Measurements from ENCODE around the gene CHRM1.

CHRM1 gene

GRCh38 chr11:62897311-62897710 is 23.9 kb downstream of the CHRM1 start:
- DNase-seq = no peak

GRCh38 chr11:62896049-62896448 is 25.1 kb downstream of the CHRM1 start:
- no peak for DNase-seq

- no peak for DNase-seq
These were observed 25.7 kb downstream of the CHRM1 start for GRCh38 chr11:62895501-62895900.

GRCh38 chr11:62892077-62892922 is 28.9 kb downstream of the CHRM1 start:
- no peak for DNase-seq

- no peak for DNase-seq
These were observed 31.4 kb downstream of the CHRM1 start for GRCh38 chr11:62889484-62890437.

- DNase-seq = no peak
These were observed 32.1 kb downstream of the CHRM1 start for GRCh38 chr11:62889126-62889483.

GRCh38 chr11:62888406-62888805 is 32.8 kb downstream of the CHRM1 start:
- DNase-seq = no peak

GRCh38 chr11:62885137-62885750 is 35.9 kb downstream of the CHRM1 start:
- DNase-seq = no peak

- DNase-seq = no peak
These were observed 37.5 kb downstream of the CHRM1 start for GRCh38 chr11:62883673-62884072.

GRCh38 chr11:62882788-62883501 is 38.2 kb downstream of the CHRM1 start:
- DNase-seq = no peak

- no peak for DNase-seq
These were observed 38.8 kb downstream of the CHRM1 start for GRCh38 chr11:62882431-62882749.

GRCh38 chr11:62881579-62882430 is 39.4 kb downstream of the CHRM1 start:
- peak; percentile 95 for DNase-seq

- peak; percentile 91 for DNase-seq
These were observed 40.2 kb downstream of the CHRM1 start, which contains the start of gene SLC3A2 for GRCh38 chr11:62880803-62881578. Gene SLC3A2 (plus strand): TSS chr11:62880896. CDS start chr11:62881024, 128 bp downstream.

- no peak for DNase-seq
These were observed 40.8 kb downstream of the CHRM1 start for GRCh38 chr11:62880231-62880802.

- DNase-seq = no peak
These were observed 41.8 kb downstream of the CHRM1 start for GRCh38 chr11:62879235-62879978.

- DNase-seq = no peak
These were observed 44.5 kb downstream of the CHRM1 start for GRCh38 chr11:62876712-62877111.

- DNase-seq = no peak
These were observed 45.3 kb downstream of the CHRM1 start for GRCh38 chr11:62875698-62876478.

- DNase-seq = no peak
These were observed 46.3 kb downstream of the CHRM1 start for GRCh38 chr11:62874851-62875250.

- DNase-seq = no peak
These were observed 55.5 kb downstream of the CHRM1 start for GRCh38 chr11:62865635-62866034.
